ENCODE data around the gene TRIM34. TPM values are rescaled to one million over a fixed set of nuclear protein-coding genes. Genes with fewer than 3 reads are reported as not detected.

The TRIM34 gene
- polyA plus RNA-seq, 1 of the 3 experiments (the other 2 are of a cell fraction) = 3.2 TPM

- Histone ChIP-seq H3F3A (replicated peaks; ENCODE audit: insufficient read depth) (no peaks in the 10 kb centered on the region), H4K20me1 (ENCODE audit: insufficient read depth) (no peaks in the 10 kb centered on the region), H3K9me2 (no peaks in the 10 kb centered on the region), H3K27ac (ENCODE audit: low read depth in 2 of 2, low read length in 1 of 2) (no peak overlapping the region), H3K9ac (no peak overlapping the region), H3K4me1 (ENCODE audit: control insufficient read depth in 1 of 2, insufficient read depth in 2 of 2, low read depth in 1 of 2, low read length in 1 of 2) (no peaks in the 10 kb centered on the region), H3K36me3 (replicated peaks in 1 of 2; ENCODE audit: control insufficient read depth in 1 of 2, insufficient read depth in 2 of 2, low read length in 1 of 2) (no peaks in the 10 kb centered on the region), H2AFZ (ENCODE audit: low read depth) (no peak overlapping the region), H3K4me3 (ENCODE audit: low read depth in 2 of 2, low read length in 1 of 2) (no peak overlapping the region), H3K9me3 (no peaks in the 10 kb centered on the region), H3K4me2 (no peak overlapping the region), H3K79me2 (ENCODE audit: insufficient read depth) (no peaks in the 10 kb centered on the region), H3K27me3 (ENCODE audit: insufficient read depth) (peaks cover 29% of the 10 kb centered on the region)
- ChIA-PET POLR2A (no interaction called here), CTCF (no interaction called here)
- DNase-seq = no peak
- TF ChIP-seq ELF1 (IDR thresholded peaks at IDR 0.05) (no peak), TAF1 (IDR thresholded peaks at IDR 0.05; ENCODE audit: borderline replicate concordance, low read depth, low read length) (no peak), CHD2 (IDR thresholded peaks at IDR 0.05; ENCODE audit: low read length, partially characterized antibody) (no peak), POLR2AphosphoS5 (IDR thresholded peaks at IDR 0.05; ENCODE audit: low read depth, low read length) (no peak)
- 12% methylated on average over 1 of the region's 1 CpG for WGBS (ENCODE audit: low lambda C conversion rate)
Measured at GRCh38 chr11:5593146-5593545, 31.7 kb upstream of the TRIM34 start.

GRCh38 chr11:5596607-5597201, 28.1 kb upstream of the TRIM34 start, which contains the start of gene TRIM6:
TRIM6 (plus strand) TSS chr11:5596637; CDS start chr11:5596898, 261 bp downstream.
- Histone ChIP-seq H3K9ac (no peak within 1 kb of the TSS), H2AFZ (ENCODE audit: low read depth) (no peak within 1 kb of the TSS), H3K9me2 (no peaks in the 10 kb centered on the region), H3K9me3 (no peaks in the 10 kb centered on the region), H3K4me2 (peak within 1 kb of the TSS; percentile 61), H3K4me3 (ENCODE audit: low read depth in 2 of 2, low read length in 1 of 2) (peak within 1 kb of the TSS; percentile 34 to 49; a peak in 3 of 4 replicates), H3K27me3 (ENCODE audit: insufficient read depth) (peaks cover 38% of the 10 kb centered on the region; the same call in 1 of the 2 replicates), H3K79me2 (ENCODE audit: insufficient read depth) (no peaks in the 10 kb centered on the region), H3K27ac (ENCODE audit: low read depth in 2 of 2, low read length in 1 of 2) (no peak within 1 kb of the TSS), H3F3A (replicated peaks; ENCODE audit: insufficient read depth) (peaks cover 8% of the 10 kb centered on the region), H3K4me1 (ENCODE audit: control insufficient read depth in 1 of 2, insufficient read depth in 2 of 2, low read depth in 1 of 2, low read length in 1 of 2) (no peaks in the 10 kb centered on the region), H4K20me1 (ENCODE audit: insufficient read depth) (no peaks in the 10 kb centered on the region), H3K36me3 (replicated peaks in 1 of 2; ENCODE audit: control insufficient read depth in 1 of 2, insufficient read depth in 2 of 2, low read length in 1 of 2) (no peaks in the 10 kb centered on the region)
- WGBS (ENCODE audit: low lambda C conversion rate) = 8% methylated on average over 17 of the region's 20 CpGs
- POLR2A ChIA-PET = no interaction called here
- no peak for DNase-seq
- CTCF ChIA-PET = no interaction called here
- TF ChIP-seq RAD21 (IDR thresholded peaks at IDR 0.05; ENCODE audit: low read length) = no peak
- no peak for TF ChIP-seq SIN3A (IDR thresholded peaks at IDR 0.05; ENCODE audit: borderline replicate concordance, low read depth, low read length)
- TF ChIP-seq MXI1 (IDR thresholded peaks at IDR 0.05; ENCODE audit: low read depth, low read length) = no peak
- no peak for TF ChIP-seq FOSL2 (IDR thresholded peaks at IDR 0.05; ENCODE audit: borderline replicate concordance, low read depth)
- no peak for TF ChIP-seq NFIC (IDR thresholded peaks at IDR 0.05; ENCODE audit: borderline replicate concordance)
- TF ChIP-seq RFX5 (IDR thresholded peaks at IDR 0.05; ENCODE audit: low read length) = no peak
- TF ChIP-seq TAF1 (IDR thresholded peaks at IDR 0.05; ENCODE audit: borderline replicate concordance, low read depth, low read length) = no peak
- TF ChIP-seq FOXJ3 (CRISPR knock-in tag; IDR thresholded peaks at IDR 0.05) = no peak
- TF ChIP-seq FOXM1 (IDR thresholded peaks at IDR 0.05; ENCODE audit: low read depth) = no peak
- TF ChIP-seq RCOR1 (IDR thresholded peaks at IDR 0.05; ENCODE audit: low read length) = no peak
- no peak for TF ChIP-seq GABPA (IDR thresholded peaks at IDR 0.05; ENCODE audit: low read depth)
- TF ChIP-seq EP300 (IDR thresholded peaks at IDR 0.05; ENCODE audit: borderline replicate concordance in 1 of 2, low read depth in 1 of 2, low read length in 1 of 2) = no peak
